KOPT-K1 (cell line): Measurements from ENCODE around the gene TRIM6.
"Not testable (repeated sequence)": the region's sequence is repeated elsewhere in the genome, so short reads cannot be mapped to it uniquely, and the experiment has no call there.

Experiments used
- H3K27ac ChIP-seq: fragments of 200-600 bp; sonication (generic); 2 replicates; pipeline ENCODE4 v1.5.1; 2016; ENCODE audit warnings: antibody characterized with exemption, mild to moderate bottlenecking, low read depth, low read length; ENCODE audit not compliant: poor library complexity, severe bottlenecking
- H3K36me3 ChIP-seq: fragments of 200-600 bp; sonication (generic); 2 replicates; pipeline ENCODE4 v1.5.1; 2017; ENCODE audit warnings: antibody characterized with exemption, mild to moderate bottlenecking, low read length, moderate library complexity; ENCODE audit not compliant: insufficient read depth
- H3K9me3 ChIP-seq: fragments of 200-600 bp; sonication (generic); 2 replicates; pipeline ENCODE4 v1.5.1; 2017; ENCODE audit warnings: antibody characterized with exemption, low read length, mild to moderate bottlenecking; ENCODE audit not compliant: insufficient read depth, poor library complexity, severe bottlenecking

Gene TRIM6

DNA sequence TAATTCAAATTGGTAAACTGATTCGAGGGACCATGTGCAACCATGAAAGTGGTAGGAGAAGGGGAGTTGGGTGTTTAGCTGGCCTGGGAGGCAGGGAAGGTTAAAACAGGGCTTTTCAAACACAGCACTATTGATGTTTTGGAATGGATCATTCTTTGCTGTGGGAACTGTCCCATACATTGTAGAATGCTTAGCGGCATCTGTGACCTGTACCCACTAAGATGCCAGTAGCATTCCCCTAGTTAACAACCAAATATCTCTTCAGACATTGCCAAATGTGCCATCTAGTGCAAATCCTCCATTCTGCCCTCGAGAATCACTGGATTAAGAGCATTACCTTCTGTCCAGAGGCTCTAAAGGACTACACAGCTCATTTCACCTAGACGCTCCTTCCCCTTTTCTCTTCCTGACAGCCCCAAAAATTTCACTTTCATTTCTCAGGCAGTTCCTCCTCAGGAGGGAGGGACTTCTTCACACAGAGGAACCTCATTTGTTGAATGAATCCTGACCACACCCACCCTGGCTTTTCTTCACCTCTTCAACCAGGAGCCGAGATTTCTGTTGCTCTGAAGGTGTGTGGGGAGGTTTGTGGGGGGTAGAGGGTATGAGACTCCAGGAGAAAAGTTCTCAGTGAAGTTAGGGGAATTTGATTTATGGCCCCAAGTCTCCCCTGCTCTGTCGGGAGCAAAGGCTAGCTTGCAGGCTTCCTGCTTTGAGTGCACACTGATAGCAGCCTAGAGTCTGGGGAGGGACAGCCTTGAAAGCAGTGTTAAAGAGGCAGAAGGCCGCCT lies 28.2 kb downstream of the TRIM6 start, which contains the start of gene TRIM34:
TSS of gene TRIM34 (plus strand) at position 513 of the 791 bp plus-strand sequence. CDS start 7,331 bp downstream, outside the sequence.
- Histone ChIP-seq H3K27ac (peak within 1 kb of the TSS; percentile 68), H3K9me3 (no peaks in the 10 kb centered on the region), H3K36me3 (no peaks in the 10 kb centered on the region)

DNA sequence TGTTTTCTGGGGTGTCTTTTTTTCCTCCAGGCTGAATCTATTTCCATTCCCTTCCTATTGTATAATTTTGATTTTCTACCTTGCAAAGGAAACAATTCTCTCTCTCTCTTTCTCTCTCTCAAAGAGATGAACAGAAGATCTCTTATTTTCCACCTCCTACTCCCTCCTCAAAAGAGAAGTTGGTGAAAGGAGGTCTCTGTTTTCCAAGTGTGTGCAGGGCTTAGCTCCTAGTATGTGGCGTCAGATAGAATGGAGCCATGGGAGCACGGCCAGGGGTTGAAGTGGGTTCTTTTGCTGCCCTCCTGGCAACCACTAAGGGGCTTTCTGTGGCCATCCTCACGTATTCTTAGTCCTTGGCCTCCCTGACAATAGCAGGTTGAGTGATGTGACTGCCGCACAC lies 28.8 kb downstream of the TRIM6 start:
- Histone ChIP-seq H3K9me3 (no peaks in the 10 kb centered on the region), H3K27ac (peak overlapping the region; percentile 68), H3K36me3 (no peaks in the 10 kb centered on the region)

DNA sequence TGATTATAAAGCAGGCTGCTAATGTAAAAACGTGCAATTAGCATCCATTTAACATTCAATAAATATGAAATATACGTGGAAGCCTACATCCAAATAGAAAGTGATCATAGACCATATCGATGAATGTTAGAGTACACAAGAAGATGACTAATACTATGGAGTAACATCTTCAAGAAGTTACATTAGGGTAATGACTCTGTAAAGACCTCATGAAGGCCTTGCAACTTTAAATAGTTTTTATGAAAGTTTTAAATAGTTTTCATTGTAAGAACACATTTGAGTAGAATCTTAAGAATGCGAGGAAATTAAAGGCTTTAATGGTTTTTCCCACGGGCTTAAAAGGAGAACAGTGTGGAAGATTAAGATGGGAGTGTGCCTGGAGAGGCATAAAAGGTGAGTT lies 29.8 kb downstream of the TRIM6 start:
- no peak overlapping the region for H3K27ac ChIP-seq
- H3K9me3 ChIP-seq = no peaks in the 10 kb centered on the region
- H3K36me3 ChIP-seq = no peaks in the 10 kb centered on the region

DNA sequence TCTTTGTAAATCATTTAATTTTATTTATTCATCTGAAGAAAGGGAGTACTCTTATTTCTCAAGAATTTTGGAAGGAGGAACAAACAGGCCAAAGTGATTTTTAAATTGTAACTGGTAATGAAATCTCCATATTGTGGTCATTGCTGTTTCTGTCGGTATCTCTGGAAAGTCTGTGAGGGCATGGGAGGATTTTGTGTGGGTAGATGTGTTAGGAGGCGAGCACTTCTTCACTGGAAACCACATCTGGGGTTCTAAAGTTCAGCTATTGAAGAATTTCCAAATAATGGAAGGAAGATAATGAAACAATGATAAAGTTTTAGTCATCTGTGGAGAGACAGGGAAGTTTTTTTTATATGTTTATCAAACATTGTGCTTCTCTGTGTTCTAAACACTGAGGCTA lies 35.0 kb downstream of the TRIM6 start:
- Histone ChIP-seq H3K36me3 (no peaks in the 10 kb centered on the region), H3K9me3 (no peaks in the 10 kb centered on the region), H3K27ac (no peak overlapping the region)

DNA sequence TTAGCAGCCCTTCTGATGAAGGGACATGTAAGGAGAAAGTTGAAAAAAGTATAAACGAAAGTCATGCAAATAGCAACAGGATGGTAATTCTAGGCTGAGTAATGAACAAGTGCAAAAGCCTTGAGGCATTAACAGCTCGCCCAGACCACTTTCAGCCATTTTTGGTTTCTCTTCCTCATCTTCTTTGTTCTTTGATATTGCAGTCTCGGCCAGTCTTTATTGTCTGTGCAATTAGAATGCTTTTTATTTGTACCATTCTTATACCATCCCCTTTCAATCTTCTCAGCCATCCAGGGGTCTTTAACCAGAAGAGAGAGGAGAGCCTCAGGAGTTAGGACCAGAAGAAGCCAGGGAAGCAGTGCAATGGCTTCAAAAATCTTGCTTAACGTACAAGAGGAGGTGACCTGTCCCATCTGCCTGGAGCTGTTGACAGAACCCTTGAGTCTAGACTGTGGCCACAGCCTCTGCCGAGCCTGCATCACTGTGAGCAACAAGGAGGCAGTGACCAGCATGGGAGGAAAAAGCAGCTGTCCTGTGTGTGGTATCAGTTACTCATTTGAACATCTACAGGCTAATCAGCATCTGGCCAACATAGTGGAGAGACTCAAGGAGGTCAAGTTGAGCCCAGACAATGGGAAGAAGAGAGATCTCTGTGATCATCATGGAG lies 35.7 kb downstream of the TRIM6 start:
- Histone ChIP-seq H3K27ac (no peak overlapping the region), H3K36me3 (no peaks in the 10 kb centered on the region), H3K9me3 (no peaks in the 10 kb centered on the region)

DNA sequence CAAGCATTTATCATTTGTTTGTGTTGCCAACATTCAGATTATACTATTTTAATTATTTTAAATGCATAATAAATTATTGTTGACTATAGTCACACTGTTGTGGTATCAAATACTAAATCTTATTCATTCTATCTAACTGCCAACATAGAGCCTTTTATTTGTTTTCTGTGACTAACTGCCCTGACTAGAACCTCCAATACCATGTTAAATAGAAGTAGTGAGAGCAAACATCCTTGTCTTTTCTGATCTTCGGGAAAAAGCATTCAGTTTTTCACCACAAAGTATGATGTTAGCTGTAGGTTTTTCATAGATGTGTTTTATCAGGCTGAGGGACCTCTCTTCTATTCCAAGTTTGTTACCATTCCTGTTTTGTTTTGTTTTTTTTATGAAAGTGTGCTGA lies 43.5 kb downstream of the TRIM6 start:
- H3K36me3 ChIP-seq = peaks cover 14% of the 10 kb centered on the region; the same call in 1 of the 2 replicates
- H3K27ac ChIP-seq = no peak overlapping the region

DNA sequence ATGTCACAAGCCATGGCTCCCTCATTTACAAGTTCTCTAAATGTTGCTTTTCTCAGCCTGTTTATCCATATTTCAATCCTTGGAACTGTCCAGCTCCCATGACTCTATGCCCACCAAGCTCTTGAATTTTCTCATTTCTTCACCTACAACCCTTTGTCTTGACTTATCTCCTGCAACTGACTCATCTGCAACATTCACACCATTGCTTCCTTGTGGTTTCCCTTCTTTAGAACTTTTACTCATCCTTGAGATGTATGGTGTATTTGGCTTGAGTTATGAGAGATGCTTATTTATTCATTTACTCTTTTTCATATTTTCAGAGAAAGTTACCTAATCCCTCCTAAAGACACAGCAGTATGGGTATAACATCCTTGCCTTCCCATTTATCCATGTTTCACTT lies 47.1 kb downstream of the TRIM6 start:
- Histone ChIP-seq H3K27ac (no peak overlapping the region), H3K36me3 (peaks cover 14% of the 10 kb centered on the region; the same call in 1 of the 2 replicates)

More for the DNA sequence above, 43.5 kb downstream of the TRIM6 start:
- no peaks in the 10 kb centered on the region for H3K9me3 ChIP-seq

DNA sequence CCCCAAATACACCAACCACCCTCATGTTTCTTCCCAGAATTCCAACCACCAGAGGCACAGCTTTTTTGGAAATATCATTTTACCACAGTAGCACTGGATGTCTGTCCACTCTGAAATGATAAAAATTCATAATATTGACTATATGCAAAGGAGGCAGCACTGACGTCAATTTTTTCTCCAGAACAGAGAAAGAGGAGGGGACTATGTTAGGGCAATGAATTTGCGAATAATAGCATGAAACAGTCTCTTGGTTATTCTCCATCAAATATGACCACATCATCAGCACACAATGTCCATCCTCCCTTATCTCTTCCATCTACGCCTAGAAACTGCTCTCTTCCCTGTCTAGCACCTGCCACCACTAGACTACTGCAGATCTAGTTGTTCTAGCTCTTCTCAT lies 49.7 kb downstream of the TRIM6 start:
- Histone ChIP-seq H3K9me3 (no peaks in the 10 kb centered on the region), H3K36me3 (peaks cover 12% of the 10 kb centered on the region; the same call in 1 of the 2 replicates), H3K27ac (no peak overlapping the region)

More for the DNA sequence above, 47.1 kb downstream of the TRIM6 start:
- no peaks in the 10 kb centered on the region for H3K9me3 ChIP-seq

DNA sequence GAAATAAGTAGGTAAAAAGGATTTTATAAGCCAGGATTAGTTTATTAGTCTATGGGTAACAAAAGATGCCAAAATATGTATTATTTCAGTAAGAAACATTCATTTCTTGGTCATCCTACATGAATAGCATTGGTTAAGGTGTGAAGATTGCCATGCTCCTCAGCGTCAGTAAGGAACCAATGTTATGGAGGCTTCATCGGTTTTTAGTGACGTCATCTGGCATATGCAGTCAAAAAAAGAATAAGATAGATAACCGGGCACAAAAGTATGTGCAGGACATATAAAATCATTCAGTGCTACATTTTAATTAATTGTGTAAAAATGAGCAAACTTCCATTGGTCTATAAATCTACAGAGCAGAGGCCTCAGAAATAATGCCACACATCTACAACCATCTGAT lies 59.0 kb downstream of the TRIM6 start:
- H3K9me3 ChIP-seq = no peaks in the 10 kb centered on the region
- no peaks in the 10 kb centered on the region for H3K36me3 ChIP-seq
- H3K27ac ChIP-seq = no peak overlapping the region

DNA sequence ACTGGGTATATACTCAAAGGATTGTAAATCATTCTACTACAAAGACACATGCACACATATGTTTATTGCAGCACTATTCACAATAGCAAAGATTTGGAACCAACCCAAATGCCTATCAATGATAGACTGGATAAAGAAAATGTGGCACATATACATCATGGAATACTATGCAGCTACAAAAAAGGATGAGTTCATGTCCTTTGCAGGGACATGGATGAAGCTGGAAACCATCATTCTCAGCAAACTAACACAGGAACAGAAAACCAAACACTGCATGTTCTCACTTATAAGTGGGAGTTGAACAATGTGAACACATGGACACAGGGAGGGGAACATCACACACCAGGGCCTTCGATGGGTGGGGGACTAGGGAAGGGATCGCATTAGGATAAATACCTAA lies 60.5 kb downstream of the TRIM6 start:
- H3K27ac ChIP-seq, H3K9me3 ChIP-seq, H3K36me3 ChIP-seq: not testable (repeated sequence)

DNA sequence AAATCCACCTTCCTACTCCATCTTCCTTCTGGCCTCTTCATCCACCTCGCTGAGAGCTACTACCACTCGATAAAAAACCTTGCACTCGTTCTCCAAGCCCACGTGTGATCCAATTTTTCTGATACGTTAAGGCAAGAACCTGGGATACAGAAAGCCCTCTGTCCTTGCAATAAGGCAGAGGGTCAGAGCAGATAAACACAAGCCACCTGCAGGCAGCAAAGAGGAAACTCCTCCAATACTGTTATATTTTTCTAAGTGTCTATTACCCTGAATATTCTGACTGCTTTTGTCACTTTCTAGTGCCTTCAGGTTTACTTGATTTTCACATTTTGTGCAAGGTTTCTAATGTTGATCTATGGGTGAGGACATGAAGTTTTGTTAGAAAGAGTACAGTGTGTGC lies 61.9 kb downstream of the TRIM6 start:
- no peak overlapping the region for H3K27ac ChIP-seq
- H3K36me3 ChIP-seq = 0 out of 2 replicates have a peak, but pooled peaks cover 1% of the 10 kb centered on the region
- no peaks in the 10 kb centered on the region for H3K9me3 ChIP-seq
